Measurements from ENCODE around the gene ARMC7.

GRCh38 chr17:75133001-75133400 lies 23.2 kb downstream of the ARMC7 start:
- TF ChIP-seq, protein P1, sequence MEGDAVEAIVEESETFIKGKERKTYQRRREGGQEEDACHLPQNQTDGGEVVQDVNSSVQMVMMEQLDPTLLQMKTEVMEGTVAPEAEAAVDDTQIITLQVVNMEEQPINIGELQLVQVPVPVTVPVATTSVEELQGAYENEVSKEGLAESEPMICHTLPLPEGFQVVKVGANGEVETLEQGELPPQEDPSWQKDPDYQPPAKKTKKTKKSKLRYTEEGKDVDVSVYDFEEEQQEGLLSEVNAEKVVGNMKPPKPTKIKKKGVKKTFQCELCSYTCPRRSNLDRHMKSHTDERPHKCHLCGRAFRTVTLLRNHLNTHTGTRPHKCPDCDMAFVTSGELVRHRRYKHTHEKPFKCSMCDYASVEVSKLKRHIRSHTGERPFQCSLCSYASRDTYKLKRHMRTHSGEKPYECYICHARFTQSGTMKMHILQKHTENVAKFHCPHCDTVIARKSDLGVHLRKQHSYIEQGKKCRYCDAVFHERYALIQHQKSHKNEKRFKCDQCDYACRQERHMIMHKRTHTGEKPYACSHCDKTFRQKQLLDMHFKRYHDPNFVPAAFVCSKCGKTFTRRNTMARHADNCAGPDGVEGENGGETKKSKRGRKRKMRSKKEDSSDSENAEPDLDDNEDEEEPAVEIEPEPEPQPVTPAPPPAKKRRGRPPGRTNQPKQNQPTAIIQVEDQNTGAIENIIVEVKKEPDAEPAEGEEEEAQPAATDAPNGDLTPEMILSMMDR (IDR thresholded peaks at IDR 0.05) = no peak
- TF ChIP-seq POLR2A (IDR thresholded peaks at IDR 0.05) = no peak
